ENCODE data around the gene CDK13.

DNA sequence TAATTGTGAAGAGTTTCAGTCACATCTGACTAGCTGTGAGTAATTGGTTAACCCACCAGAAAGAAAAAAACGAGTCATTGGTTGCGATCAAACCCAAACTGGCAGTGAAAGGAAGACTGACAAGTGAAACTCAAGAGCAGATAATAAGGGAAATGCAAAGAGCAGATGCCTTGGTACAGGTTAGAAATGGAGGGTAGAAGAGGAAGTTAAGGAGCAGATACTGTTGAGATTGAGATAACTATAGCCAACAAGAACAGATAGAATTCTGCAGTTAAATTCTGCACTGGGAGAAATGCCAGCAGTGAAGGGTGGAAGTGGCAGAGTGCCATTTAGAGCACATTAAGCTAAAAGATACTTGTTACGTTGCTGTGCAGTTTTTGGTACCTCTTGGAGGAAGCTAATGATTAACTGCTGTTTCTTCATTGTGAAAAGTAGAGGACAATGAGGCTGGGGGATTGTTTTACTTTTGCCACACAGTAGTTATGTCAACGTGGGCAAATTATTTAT lies 65.8 kb downstream of the CDK13 start:
- TF ChIP-seq, protein P1, sequence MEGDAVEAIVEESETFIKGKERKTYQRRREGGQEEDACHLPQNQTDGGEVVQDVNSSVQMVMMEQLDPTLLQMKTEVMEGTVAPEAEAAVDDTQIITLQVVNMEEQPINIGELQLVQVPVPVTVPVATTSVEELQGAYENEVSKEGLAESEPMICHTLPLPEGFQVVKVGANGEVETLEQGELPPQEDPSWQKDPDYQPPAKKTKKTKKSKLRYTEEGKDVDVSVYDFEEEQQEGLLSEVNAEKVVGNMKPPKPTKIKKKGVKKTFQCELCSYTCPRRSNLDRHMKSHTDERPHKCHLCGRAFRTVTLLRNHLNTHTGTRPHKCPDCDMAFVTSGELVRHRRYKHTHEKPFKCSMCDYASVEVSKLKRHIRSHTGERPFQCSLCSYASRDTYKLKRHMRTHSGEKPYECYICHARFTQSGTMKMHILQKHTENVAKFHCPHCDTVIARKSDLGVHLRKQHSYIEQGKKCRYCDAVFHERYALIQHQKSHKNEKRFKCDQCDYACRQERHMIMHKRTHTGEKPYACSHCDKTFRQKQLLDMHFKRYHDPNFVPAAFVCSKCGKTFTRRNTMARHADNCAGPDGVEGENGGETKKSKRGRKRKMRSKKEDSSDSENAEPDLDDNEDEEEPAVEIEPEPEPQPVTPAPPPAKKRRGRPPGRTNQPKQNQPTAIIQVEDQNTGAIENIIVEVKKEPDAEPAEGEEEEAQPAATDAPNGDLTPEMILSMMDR (conservative IDR thresholded peaks at IDR 0.05; ENCODE audit: low read length): no peak
- no peak for TF ChIP-seq EZH2phosphoT487 (IDR thresholded peaks at IDR 0.05; ENCODE audit: borderline replicate concordance, low read depth, low read length)
